ENCODE results near the gene PRKG2.

The PRKG2 gene

DNA sequence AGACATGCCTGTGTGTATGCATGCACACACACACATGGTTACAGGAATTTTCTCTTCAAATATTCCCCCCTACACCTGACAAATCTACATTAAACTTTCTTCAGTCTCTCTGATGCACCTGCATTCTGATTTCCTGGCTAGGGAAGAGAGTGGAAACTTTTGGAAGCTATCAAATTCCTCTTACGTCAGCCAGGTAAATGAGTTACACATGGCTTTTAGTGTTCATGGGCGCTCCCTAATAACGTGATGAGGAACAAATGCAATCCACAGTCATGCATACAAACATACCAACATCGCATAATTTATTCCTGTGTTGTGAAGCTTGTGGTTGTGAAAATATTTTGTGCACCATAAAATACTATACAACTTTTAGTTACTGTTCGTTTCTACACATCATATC, 149.6 kb downstream of the PRKG2 start:
- no peaks in the 10 kb centered on the region for H3K36me3 ChIP-seq (ENCODE audit: control insufficient read depth, insufficient read depth, low read length)
- no peak overlapping the region for H3K4me3 ChIP-seq (ENCODE audit: low read length)
- no peaks in the 10 kb centered on the region for H3K9me3 ChIP-seq (ENCODE audit: control insufficient read depth, low read length)
- H3K9ac ChIP-seq (ENCODE audit: low read length): no peak overlapping the region
- no peaks in the 10 kb centered on the region for H3K4me1 ChIP-seq (ENCODE audit: control insufficient read depth, insufficient read depth, low read length)
- H3K27me3 ChIP-seq (ENCODE audit: control insufficient read depth, insufficient read depth, low read length): no peaks in the 10 kb centered on the region

DNA sequence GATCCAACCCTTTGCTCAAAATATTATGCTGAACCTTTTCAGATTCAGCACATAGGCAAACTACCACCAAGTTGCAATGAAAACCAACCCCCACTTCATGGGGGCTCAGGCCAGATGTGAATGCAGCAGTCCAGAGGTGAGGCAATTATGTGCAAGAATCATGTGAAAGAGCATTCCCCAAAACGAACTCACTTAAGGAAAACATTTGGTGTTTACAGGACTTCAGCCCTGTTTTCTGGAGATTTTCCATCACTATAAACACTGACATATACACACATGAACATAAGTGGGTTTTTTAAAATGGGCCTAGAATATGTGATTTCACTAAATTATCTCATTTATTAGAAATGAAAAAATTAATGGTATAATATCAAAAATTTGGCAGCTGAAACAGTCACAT, 153.0 kb downstream of the PRKG2 start:
- H3K9me3 ChIP-seq (ENCODE audit: control insufficient read depth, low read length): no peaks in the 10 kb centered on the region
- no peak overlapping the region for H3K9ac ChIP-seq (ENCODE audit: low read length)
- no peaks in the 10 kb centered on the region for H3K4me1 ChIP-seq (ENCODE audit: control insufficient read depth, insufficient read depth, low read length)
- no peaks in the 10 kb centered on the region for H3K27me3 ChIP-seq (ENCODE audit: control insufficient read depth, insufficient read depth, low read length)
- no peaks in the 10 kb centered on the region for H3K36me3 ChIP-seq (ENCODE audit: control insufficient read depth, insufficient read depth, low read length)
- H3K4me3 ChIP-seq (ENCODE audit: low read length): no peak overlapping the region

DNA sequence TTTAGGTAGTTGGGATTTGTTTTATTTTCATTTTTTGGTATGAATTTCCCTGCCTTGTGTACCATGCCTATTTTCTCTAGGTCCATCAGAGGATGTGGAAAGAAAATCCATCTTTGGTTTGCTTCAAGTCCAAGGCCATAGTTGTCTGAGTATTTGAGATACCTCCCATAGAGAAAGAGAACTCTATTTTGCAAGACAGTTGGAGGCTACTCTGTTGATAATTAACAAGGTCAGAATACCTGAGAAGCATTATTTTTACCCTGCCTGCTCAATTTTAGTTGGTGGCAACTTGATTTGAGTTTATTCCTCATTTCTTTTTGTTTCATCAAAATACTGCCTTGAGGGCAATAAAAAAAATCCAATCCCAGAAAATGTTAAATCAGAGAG, 153.7 kb downstream of the PRKG2 start:
- Histone ChIP-seq H3K9me3 (ENCODE audit: control insufficient read depth, low read length) (no peaks in the 10 kb centered on the region), H3K36me3 (ENCODE audit: control insufficient read depth, insufficient read depth, low read length) (no peaks in the 10 kb centered on the region), H3K4me1 (ENCODE audit: control insufficient read depth, insufficient read depth, low read length) (no peaks in the 10 kb centered on the region), H3K27me3 (ENCODE audit: control insufficient read depth, insufficient read depth, low read length) (no peaks in the 10 kb centered on the region), H3K9ac (ENCODE audit: low read length) (no peak overlapping the region), H3K4me3 (ENCODE audit: low read length) (no peak overlapping the region)

DNA sequence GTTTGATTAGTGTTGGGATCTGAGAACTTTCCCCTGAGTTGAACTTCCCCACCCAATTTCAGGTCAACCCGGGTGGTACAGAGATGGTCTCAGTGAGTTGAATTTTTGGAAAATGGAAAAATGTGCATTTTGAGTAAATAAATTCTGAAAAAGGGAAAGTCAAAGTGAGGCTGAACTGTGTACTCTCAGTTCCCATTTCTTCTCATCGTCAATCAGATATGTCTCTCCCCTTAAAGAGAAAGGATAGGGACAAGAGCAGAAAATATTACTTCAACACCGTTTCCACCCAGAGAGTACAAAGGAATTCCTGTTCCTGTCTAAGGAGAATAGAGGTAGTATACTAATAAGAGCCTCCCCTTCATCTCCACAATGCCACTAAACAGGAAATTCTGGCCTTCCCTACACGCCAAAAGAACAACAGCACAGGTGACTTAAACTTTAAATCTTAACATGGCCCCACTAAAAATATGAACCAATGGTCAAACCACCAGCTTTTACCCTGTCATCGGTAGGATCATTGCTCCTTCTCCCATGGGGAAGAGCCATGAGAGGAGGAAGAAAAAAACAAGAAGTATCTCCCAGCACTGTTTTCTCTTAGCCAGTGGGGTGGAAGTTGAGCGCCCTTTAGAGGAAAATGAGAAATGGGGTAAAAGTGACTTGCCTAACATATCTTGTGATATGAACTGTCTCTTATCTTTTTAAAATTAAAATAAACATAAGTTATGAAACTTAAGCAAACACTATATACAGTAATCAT, 154.3 kb downstream of the PRKG2 start:
- H3K27me3 ChIP-seq (ENCODE audit: control insufficient read depth, insufficient read depth, low read length): no peaks in the 10 kb centered on the region
- no peaks in the 10 kb centered on the region for H3K36me3 ChIP-seq (ENCODE audit: control insufficient read depth, insufficient read depth, low read length)
- no peak overlapping the region for H3K4me3 ChIP-seq (ENCODE audit: low read length)

DNA sequence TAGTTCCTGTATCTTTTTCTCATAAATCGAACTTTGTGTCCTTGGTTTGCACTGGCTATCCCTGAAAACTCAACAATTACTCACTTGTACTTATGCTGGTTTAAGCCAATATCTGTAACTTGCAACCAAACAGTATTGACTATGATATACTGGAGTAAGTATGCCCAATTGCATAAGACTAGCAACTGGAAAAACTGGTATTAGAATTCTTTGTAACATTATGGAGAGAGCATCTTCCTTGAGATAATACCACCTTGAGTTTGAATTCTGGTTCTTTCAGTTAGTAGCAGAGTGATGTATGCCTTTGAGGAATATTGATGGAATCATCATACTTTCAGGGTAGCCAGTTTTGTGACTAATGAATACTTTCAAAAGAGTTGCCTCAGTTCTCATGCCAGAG, 156.4 kb downstream of the PRKG2 start:
- Histone ChIP-seq H3K27me3 (ENCODE audit: control insufficient read depth, insufficient read depth, low read length) (no peaks in the 10 kb centered on the region), H3K4me1 (ENCODE audit: control insufficient read depth, insufficient read depth, low read length) (no peaks in the 10 kb centered on the region), H3K9ac (ENCODE audit: low read length) (no peak overlapping the region), H3K9me3 (ENCODE audit: control insufficient read depth, low read length) (no peaks in the 10 kb centered on the region), H3K4me3 (ENCODE audit: low read length) (no peak overlapping the region), H3K36me3 (ENCODE audit: control insufficient read depth, insufficient read depth, low read length) (no peaks in the 10 kb centered on the region)

More for the DNA sequence above, 154.3 kb downstream of the PRKG2 start:
- Histone ChIP-seq H3K9me3 (ENCODE audit: control insufficient read depth, low read length) (no peaks in the 10 kb centered on the region), H3K9ac (ENCODE audit: low read length) (no peak overlapping the region), H3K4me1 (ENCODE audit: control insufficient read depth, insufficient read depth, low read length) (no peaks in the 10 kb centered on the region)

DNA sequence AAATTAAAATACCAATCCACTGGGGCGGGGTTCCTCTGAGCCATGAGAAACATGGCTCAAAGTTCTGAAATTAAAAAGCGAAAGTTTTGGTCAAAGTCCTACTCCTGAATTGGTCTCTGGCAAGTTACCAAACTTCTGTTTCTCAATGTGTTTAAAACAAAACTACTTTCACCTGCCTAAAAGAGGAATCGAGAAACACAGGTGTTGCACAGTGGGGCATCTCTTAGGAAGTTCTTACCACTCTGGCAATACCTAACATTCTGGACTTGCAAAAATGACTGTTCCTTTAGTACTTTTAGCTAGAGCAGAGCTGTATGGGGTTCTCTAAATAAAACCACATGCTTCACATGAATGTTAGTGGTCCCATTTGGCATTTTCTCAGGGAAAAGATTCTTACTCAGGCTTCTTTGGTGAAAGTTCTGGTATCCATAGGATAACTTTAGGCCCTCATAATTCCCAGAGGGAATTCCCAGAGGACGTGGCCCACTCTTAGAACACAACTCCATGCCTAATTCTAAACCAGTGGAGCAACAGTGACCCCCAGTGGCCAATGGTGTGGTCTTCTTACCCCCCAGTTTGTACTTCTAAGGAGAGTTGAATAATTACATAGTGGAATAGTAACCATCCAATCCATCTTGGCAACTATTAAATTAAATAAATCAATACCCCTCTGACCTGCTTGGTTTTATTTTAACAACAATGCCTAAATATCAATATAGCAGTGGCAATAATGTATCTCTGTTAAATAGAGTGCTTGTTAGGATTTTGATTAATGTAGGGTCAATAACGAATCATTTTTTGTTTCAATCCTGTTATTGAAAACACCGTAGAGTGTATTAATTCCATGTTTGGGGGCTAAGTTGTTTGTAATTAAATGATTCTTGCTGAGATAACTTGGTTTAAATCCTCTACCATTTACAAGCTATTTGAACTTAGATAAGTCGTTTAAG, 162.6 kb downstream of the PRKG2 start:
- no peak overlapping the region for H3K9ac ChIP-seq (ENCODE audit: low read length)
- H3K9me3 ChIP-seq (ENCODE audit: control insufficient read depth, low read length): no peaks in the 10 kb centered on the region
- H3K4me1 ChIP-seq (ENCODE audit: control insufficient read depth, insufficient read depth, low read length): no peaks in the 10 kb centered on the region
- no peaks in the 10 kb centered on the region for H3K27me3 ChIP-seq (ENCODE audit: control insufficient read depth, insufficient read depth, low read length)
- no peaks in the 10 kb centered on the region for H3K36me3 ChIP-seq (ENCODE audit: control insufficient read depth, insufficient read depth, low read length)
- H3K4me3 ChIP-seq (ENCODE audit: low read length): no peak overlapping the region

DNA sequence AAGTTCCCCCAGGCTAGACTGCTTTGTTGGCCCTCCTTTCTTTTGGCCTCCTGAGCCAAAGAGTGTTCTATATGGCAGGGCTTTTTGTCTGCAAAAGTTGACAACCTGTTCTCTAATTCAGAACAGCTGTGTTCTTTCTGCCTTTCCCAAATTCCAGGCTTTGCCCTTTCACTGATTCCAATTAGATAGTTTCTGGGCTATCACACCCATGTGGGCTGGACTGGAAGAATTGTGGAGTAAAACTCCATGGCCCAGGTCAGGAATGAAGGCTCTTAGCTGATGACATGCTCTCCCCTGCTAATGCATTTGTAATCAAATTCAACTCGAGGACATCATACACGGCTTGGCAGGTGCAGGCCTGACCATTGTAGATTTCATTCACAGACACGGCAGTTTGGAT, 165.1 kb downstream of the PRKG2 start:
- H3K4me1 ChIP-seq (ENCODE audit: control insufficient read depth, insufficient read depth, low read length): no peaks in the 10 kb centered on the region
- H3K4me3 ChIP-seq (ENCODE audit: low read length): no peak overlapping the region
- H3K9ac ChIP-seq (ENCODE audit: low read length): no peak overlapping the region
- no peaks in the 10 kb centered on the region for H3K9me3 ChIP-seq (ENCODE audit: control insufficient read depth, low read length)
- no peaks in the 10 kb centered on the region for H3K27me3 ChIP-seq (ENCODE audit: control insufficient read depth, insufficient read depth, low read length)
- H3K36me3 ChIP-seq (ENCODE audit: control insufficient read depth, insufficient read depth, low read length): no peaks in the 10 kb centered on the region

DNA sequence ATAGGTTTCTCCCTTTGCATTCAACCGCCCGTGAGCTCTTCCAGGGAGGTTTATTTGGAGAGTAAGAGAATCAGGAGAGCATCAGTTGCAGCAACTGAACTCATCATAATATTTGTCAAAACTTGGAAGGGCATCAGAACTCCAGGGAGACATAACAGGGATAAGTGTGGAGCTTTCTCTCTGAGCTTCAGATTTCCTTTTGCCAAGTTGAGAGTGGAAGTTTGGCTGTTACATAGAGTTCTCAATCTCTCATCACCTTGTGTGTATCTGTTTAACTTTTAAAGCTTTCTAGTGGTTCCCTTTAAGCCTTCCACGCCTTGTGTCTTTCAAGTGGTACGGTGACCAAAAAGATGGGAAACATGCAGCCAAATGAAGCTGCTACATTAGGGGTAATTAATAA, 165.7 kb downstream of the PRKG2 start:
- no peaks in the 10 kb centered on the region for H3K36me3 ChIP-seq (ENCODE audit: control insufficient read depth, insufficient read depth, low read length)
- H3K4me1 ChIP-seq (ENCODE audit: control insufficient read depth, insufficient read depth, low read length): no peaks in the 10 kb centered on the region
- no peaks in the 10 kb centered on the region for H3K27me3 ChIP-seq (ENCODE audit: control insufficient read depth, insufficient read depth, low read length)
- no peaks in the 10 kb centered on the region for H3K9me3 ChIP-seq (ENCODE audit: control insufficient read depth, low read length)
- H3K4me3 ChIP-seq (ENCODE audit: low read length): no peak overlapping the region
- no peak overlapping the region for H3K9ac ChIP-seq (ENCODE audit: low read length)

DNA sequence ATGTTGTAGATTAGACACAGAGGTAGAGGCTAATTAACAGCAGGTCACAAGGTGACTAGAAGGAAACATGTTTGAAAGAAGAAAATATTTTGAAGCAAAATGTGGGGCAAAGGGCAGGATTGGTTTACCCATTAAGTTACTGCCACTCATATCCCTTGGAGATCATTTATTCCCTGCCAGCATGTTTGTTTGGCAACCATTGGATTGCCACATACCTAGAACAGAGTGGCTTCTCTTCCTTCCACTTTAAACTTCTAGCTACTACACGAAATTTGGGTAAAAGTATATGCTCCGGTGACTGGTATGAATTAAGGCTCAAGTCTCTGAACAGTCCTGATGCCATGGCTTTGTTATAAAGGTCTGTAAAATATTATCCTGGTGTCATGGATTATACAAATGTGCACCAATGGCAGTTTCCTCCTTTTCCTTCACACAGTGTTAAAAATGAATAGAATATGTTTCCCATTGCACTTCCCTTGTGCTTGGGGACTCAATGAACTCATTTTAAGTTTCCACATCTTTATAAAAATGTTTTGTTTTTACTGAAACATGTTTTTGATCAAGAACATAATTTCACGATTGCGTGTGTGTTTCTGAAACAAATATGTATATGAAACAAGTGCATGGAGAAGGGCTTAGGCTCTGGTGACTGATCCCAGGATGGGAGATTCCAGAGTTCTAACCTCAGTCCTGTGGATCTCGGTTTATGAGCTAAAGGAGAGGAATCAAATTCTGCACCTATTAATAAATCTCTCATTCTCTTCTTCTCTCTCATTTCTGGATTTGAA, 172.2 kb downstream of the PRKG2 start:
- Histone ChIP-seq H3K36me3 (ENCODE audit: control insufficient read depth, insufficient read depth, low read length) (no peaks in the 10 kb centered on the region), H3K9me3 (ENCODE audit: control insufficient read depth, low read length) (no peaks in the 10 kb centered on the region), H3K4me3 (ENCODE audit: low read length) (no peak overlapping the region), H3K4me1 (ENCODE audit: control insufficient read depth, insufficient read depth, low read length) (no peaks in the 10 kb centered on the region), H3K9ac (ENCODE audit: low read length) (no peak overlapping the region), H3K27me3 (ENCODE audit: control insufficient read depth, insufficient read depth, low read length) (no peaks in the 10 kb centered on the region)

DNA sequence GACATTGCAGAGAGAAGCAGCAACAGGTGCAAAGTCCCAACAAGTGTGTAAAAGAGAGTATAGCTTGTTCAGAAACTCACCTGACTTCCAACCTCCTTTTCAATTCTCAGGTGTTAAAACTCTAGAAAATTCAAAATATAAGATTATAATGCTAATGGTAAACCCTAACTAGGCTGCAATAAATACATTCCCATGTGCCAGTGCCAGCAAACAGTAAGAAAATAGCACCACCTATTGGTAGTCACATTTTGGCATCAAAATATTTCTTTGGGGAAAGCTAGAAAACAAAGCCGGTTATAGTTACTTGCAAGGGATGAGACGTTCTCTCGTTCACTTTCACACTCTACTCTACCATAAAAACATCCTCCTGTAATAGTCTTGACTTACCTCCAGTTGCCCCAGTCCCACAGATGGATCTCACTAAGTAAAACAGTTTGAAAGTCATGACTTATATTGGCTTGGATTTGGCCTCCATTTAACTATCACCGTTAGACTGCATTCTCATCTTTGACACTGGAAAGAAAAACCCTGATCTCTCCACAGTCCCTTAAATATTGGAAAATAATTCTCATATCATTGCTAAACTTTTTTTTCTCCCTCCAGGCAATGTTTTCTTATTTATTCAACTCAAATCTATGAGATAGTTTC, 174.9 kb downstream of the PRKG2 start:
- H3K9ac ChIP-seq (ENCODE audit: low read length): no peak overlapping the region
- no peaks in the 10 kb centered on the region for H3K27me3 ChIP-seq (ENCODE audit: control insufficient read depth, insufficient read depth, low read length)
- no peak overlapping the region for H3K4me3 ChIP-seq (ENCODE audit: low read length)
- H3K4me1 ChIP-seq (ENCODE audit: control insufficient read depth, insufficient read depth, low read length): no peaks in the 10 kb centered on the region
- H3K36me3 ChIP-seq (ENCODE audit: control insufficient read depth, insufficient read depth, low read length): no peaks in the 10 kb centered on the region
- no peaks in the 10 kb centered on the region for H3K9me3 ChIP-seq (ENCODE audit: control insufficient read depth, low read length)

DNA sequence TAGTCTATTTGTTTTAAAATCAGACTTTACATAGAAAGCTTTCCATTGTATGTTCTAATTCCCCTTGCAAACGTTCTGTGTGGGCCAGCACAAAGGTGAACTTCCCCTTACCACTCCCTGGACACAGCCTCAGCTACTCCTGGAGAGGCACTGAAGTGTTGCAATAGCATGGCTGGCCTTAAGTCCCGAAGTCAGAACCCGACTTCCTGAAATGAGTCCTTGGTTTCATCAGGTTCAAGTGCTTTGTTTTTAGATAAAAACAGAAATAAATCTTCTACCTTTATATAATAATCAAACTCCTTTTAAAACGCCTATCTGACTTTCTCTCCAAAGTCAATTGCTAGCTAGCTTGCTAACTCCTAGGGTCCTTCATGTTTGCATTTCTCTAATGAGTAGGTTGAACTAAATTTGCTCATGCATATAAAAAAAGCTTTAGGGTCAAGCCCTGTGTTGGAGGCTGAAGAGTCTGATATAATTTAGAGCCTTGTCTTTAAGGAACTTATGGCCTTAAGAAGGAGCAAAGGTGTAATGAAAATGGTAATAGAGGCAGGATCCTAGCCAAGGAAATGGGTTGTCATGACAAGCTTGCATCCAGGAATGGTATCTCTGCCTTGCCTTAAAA, 175.6 kb downstream of the PRKG2 start:
- Histone ChIP-seq H3K4me1 (ENCODE audit: control insufficient read depth, insufficient read depth, low read length) (no peaks in the 10 kb centered on the region), H3K36me3 (ENCODE audit: control insufficient read depth, insufficient read depth, low read length) (no peaks in the 10 kb centered on the region), H3K27me3 (ENCODE audit: control insufficient read depth, insufficient read depth, low read length) (no peaks in the 10 kb centered on the region), H3K4me3 (ENCODE audit: low read length) (no peak overlapping the region), H3K9ac (ENCODE audit: low read length) (no peak overlapping the region), H3K9me3 (ENCODE audit: control insufficient read depth, low read length) (no peaks in the 10 kb centered on the region)
